CD4-positive, alpha-beta T cell (primary cell): Measurements from ENCODE around the gene NFYC. TPM values are rescaled to one million over a fixed set of nuclear protein-coding genes. Genes with fewer than 3 reads are reported as not detected.

Experiments used
- ATAC-seq: fragments of 200-7000 bp; cut with Tn5 transposase; one replicate; pipeline ENCODE4 v1.10.0; 2022; ENCODE audit warnings: mild to moderate bottlenecking; ENCODE audit not compliant: poor library complexity
- CTCF ChIA-PET: fragments of 350-600 bp; sonication (Branson Sonifier 250); formaldehyde crosslinking; loops from one replicate; lab custom pipeline; 2021; ENCODE audit warnings: antibody characterized with exemption, inconsistent platforms; lab: Charles Lee
- POLR2A ChIA-PET: fragments of 350-600 bp; sonication (Branson Sonifier 250); formaldehyde crosslinking; loops from one replicate; lab custom pipeline; 2021; ENCODE audit warnings: antibody characterized with exemption, inconsistent platforms; lab: Charles Lee
- DNase-seq, 14 experiments: peaks; one replicate each; pipeline ENCODE4 v3.0.0-alpha.2; 2013 to 2020; ENCODE audit warnings: mixed read lengths in 2 of 14
- H3K27ac ChIP-seq, 2 donors: one replicate each; pipeline versions ENCODE4 v1.5.1 to v1.7.0; 2013; ENCODE audit warnings: low read length in 2 of 2, low read depth in 1 of 2, mild to moderate bottlenecking in 1 of 2
- H3K27me3 ChIP-seq, 2 experiments: 1 replicate in 1 of 2; 2 replicates in 1 of 2; pipeline versions ENCODE4 v1.6.1 to v1.7.0; 2013; ENCODE audit warnings: low read length in 2 of 2, control low read depth in 1 of 2, mild to moderate bottlenecking in 1 of 2, moderate library complexity in 1 of 2; ENCODE audit not compliant: insufficient read depth in 2 of 2, control insufficient read depth in 1 of 2
- H3K36me3 ChIP-seq: one replicate; pipeline ENCODE4 v1.6.1; 2013; ENCODE audit warnings: low read length, control low read depth; ENCODE audit not compliant: insufficient read depth
- H3K4me1 ChIP-seq: one replicate; pipeline ENCODE4 v1.6.1; 2013; ENCODE audit warnings: low read length, control low read depth; ENCODE audit not compliant: insufficient read depth
- H3K4me3 ChIP-seq: one replicate; pipeline ENCODE4 v1.5.1; 2013; ENCODE audit warnings: mild to moderate bottlenecking, low read length, moderate library complexity
- H3K9me3 ChIP-seq, 2 experiments: 1 replicate in 1 of 2; 2 replicates in 1 of 2; pipeline versions ENCODE4 v1.6.1 to v1.7.0; 2013; ENCODE audit warnings: low read length in 2 of 2, mild to moderate bottlenecking in 2 of 2, control low read depth in 1 of 2, moderate library complexity in 1 of 2; ENCODE audit not compliant: control insufficient read depth in 1 of 2, insufficient read depth in 1 of 2
- H3K27ac Mint-ChIP-seq: one replicate; pipeline ENCODE4 v1.8.0; 2020; ENCODE audit warnings: mixed read lengths
- H3K27me3 Mint-ChIP-seq: one replicate; pipeline ENCODE4 v1.8.0; 2021; ENCODE audit warnings: mixed read lengths
- H3K36me3 Mint-ChIP-seq: one replicate; pipeline ENCODE4 v1.8.0; 2021; ENCODE audit warnings: low read depth, mixed read lengths
- H3K4me1 Mint-ChIP-seq: one replicate; pipeline ENCODE4 v1.8.0; 2021; ENCODE audit warnings: low read depth, mixed read lengths
- H3K4me3 Mint-ChIP-seq: one replicate; pipeline ENCODE4 v1.8.0; 2020; ENCODE audit warnings: mild to moderate bottlenecking, mixed read lengths
- H3K9me3 Mint-ChIP-seq: one replicate; pipeline ENCODE4 v1.8.0; 2020; ENCODE audit warnings: mixed read lengths
- CTCF ChIP-seq: fragments of 200-600 bp; IDR thresholded peaks from one replicate; pipeline ENCODE4 v1.8.0; 2022; ENCODE audit warnings: antibody characterized with exemption, mild to moderate bottlenecking
- intact Hi-C, 2 experiments: fragments of 100-400 bp; cut with DNase I in 1 of 2; cut with micrococcal nuclease in 1 of 2; formaldehyde crosslinking; loops; one replicate each; pipeline versions ENCODE4 v1.15.1 to v1.9.0; 2023 to 2025; cut with DNase I, micrococcal nuclease
- total RNA-seq, 174 experiments: library from RNA in 2 of 174; stranded (reverse) in 2 of 174; gene quantifications; one replicate each; pipeline ENCODE4 v1.2.3 and lab custom pipeline; 2021 to 2026

NFYC gene
- total RNA-seq, 2 experiments from 2014 or later: 28.6 to 35.2 TPM

DNA sequence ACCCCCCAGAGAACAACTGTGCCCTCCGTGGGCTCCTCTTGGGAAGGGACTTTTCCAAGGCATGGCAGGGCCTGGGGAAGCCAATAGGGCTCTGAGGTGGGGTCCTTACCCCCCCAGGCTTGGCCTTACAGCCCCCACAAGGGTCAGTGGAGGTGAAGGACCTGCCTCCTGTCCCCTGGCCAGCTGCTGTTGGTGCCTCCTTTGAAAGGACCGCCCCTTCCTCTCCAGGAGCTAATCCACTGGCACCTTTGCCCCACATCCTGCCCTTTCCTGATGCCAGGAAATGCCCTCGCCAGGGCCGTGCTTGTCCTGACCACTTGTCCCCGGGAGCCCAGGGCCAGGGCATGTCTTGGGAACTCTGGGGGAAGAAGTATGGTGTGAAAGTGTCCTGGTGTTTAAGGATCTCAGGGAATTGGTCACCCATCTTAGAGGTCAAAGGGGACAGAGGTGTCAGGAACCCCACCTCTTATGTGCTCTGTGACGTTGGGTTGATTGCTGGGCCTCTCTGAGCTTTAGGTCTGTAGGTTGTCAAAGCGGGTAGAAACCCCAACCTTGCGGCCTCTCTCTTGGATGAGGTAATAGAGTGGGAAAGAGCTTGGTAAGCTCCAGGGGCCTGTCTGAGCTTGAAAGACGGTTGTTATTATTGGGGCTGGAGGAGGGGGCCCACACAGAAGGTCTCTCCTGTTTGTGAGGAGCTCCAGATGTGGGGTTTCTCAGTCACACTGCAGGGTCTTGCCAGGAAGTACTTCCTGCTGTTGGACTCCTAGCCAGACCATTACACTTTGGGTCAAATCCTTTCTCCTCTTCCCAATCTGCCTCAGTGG, 94.9 kb downstream of the NFYC start:
- Histone ChIP-seq H3K9me3 (no peaks in the 10 kb centered on the region), H3K4me3 (no peak overlapping the region), H3K27me3 (peaks cover 15 to 27% of the 10 kb centered on the region in 2 experiments), H3K27ac (no peak overlapping the region), H3K4me1 (peaks cover 9% of the 10 kb centered on the region), H3K36me3 (no peaks in the 10 kb centered on the region)
- ChIA-PET POLR2A (interaction anchor here (0.7 kb wide), 1 partner anchor 32 kb away, joined by 3 read pairs; no protein-coding TSS in a partner anchor), CTCF (no interaction called here)
- no peak for DNase-seq
- no peak for ATAC-seq
- no peak for TF ChIP-seq CTCF
- Mint-ChIP-seq H3K36me3 (no peaks in the 10 kb centered on the region), H3K9me3 (no peaks in the 10 kb centered on the region), H3K4me1 (peaks cover 6% of the 10 kb centered on the region), H3K27ac (no peak overlapping the region), H3K4me3 (no peak overlapping the region), H3K27me3 (peaks cover 41% of the 10 kb centered on the region)
- intact Hi-C loops: no loop called here

- no peak overlapping the region for H3K27ac Mint-ChIP-seq
- H3K4me1 ChIP-seq: peaks cover 9% of the 10 kb centered on the region
- no peak for ATAC-seq
- no peak for DNase-seq
- no peaks in the 10 kb centered on the region for H3K9me3 ChIP-seq
- H3K4me3 Mint-ChIP-seq: no peak overlapping the region
- POLR2A ChIA-PET: interaction anchor here (0.7 kb wide), 1 partner anchor 31 kb away, joined by 3 read pairs; no protein-coding TSS in a partner anchor
- H3K9me3 Mint-ChIP-seq: no peaks in the 10 kb centered on the region
- no peak overlapping the region for H3K4me3 ChIP-seq
- H3K36me3 ChIP-seq: no peaks in the 10 kb centered on the region
- peaks cover 33% of the 10 kb centered on the region for H3K27me3 Mint-ChIP-seq
- intact Hi-C loops: no loop called here
- TF ChIP-seq CTCF: no peak
- no peak overlapping the region for H3K27ac ChIP-seq
- H3K4me1 Mint-ChIP-seq: peaks cover 6% of the 10 kb centered on the region
- H3K27me3 ChIP-seq: peaks cover 15 to 27% of the 10 kb centered on the region in 2 experiments
- CTCF ChIA-PET: no interaction called here
- H3K36me3 Mint-ChIP-seq: no peaks in the 10 kb centered on the region
These were observed 95.6 kb downstream of the NFYC start for GRCh38 chr1:40786995-40787705.

GRCh38 chr1:40787737-40788560, 96.4 kb downstream of the NFYC start:
- Mint-ChIP-seq H3K27ac (no peak overlapping the region), H3K27me3 (peaks cover 27% of the 10 kb centered on the region), H3K9me3 (no peaks in the 10 kb centered on the region), H3K4me1 (peaks cover 4% of the 10 kb centered on the region), H3K4me3 (no peak overlapping the region), H3K36me3 (no peaks in the 10 kb centered on the region)
- intact Hi-C loops: no loop called here
- no peak for TF ChIP-seq CTCF
- POLR2A ChIA-PET: interaction anchor here (0.7 kb wide), 1 partner anchor 97 kb away, joined by 3 read pairs; no protein-coding TSS in a partner anchor
- CTCF ChIA-PET: no interaction called here
- no peaks in the 10 kb centered on the region for H3K36me3 ChIP-seq
- H3K4me3 ChIP-seq: no peak overlapping the region
- peaks cover 9% of the 10 kb centered on the region for H3K4me1 ChIP-seq
- H3K9me3 ChIP-seq: no peaks in the 10 kb centered on the region
- H3K27me3 ChIP-seq: peaks cover 8 to 23% of the 10 kb centered on the region in 2 experiments
- H3K27ac ChIP-seq: no peak overlapping the region
- ATAC-seq: no peak
- no peak for DNase-seq
